Suprapubic skin (tissue), 4 donors: ENCODE measurements around the gene WNT16.

Experiments used
- CTCF ChIP-seq, 2 donors: fragments of 200-600 bp in 1 of 2; fragments of 450-650 bp in 1 of 2; sonication (generic) in 1 of 2; IDR thresholded peaks; one replicate each; pipeline ENCODE4 v1.5.1; 2016 to 2019; ENCODE audit warnings: antibody characterized with exemption in 2 of 2, mild to moderate bottlenecking in 1 of 2, moderate library complexity in 1 of 2
- POLR2A ChIP-seq, 2 donors: fragments of 450-650 bp; IDR thresholded peaks; one replicate each; pipeline ENCODE4 v1.6.1; 2017; ENCODE audit warnings: antibody characterized with exemption in 2 of 2, mild to moderate bottlenecking in 2 of 2, moderate library complexity in 2 of 2
- POLR2AphosphoS5 ChIP-seq, 3 donors: sonication (generic); formaldehyde crosslinking; IDR thresholded peaks; one replicate each; pipeline ENCODE4 v1.6.1; 2017; ENCODE audit warnings: antibody characterized with exemption in 3 of 3

DNA sequence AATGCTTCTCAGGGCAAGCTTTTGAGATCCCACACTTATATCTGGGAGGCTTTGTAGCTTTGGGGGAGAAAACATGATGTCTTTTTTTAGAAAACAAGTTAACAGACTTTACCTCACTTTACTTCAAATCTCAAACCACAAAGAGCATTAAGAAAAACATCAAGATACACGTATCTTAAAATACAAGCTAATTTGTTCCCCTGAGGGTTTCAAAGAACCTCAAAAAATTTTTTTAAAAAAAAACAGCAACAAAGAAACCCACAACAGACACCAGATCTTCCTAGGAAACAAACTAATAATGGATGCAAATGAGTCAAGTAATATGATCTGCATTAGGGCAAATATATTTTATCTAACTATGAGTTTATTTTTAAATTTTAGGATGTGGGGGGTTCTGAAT, 42.6 kb downstream of the WNT16 start:
- TF ChIP-seq POLR2AphosphoS5 (IDR thresholded peaks at IDR 0.05) (no peak), POLR2A (IDR thresholded peaks at IDR 0.05) (no peak), CTCF (IDR thresholded peaks at IDR 0.05) (no peak)
